ENCODE data around the gene METAP1D. TPM values are rescaled to one million over a fixed set of nuclear protein-coding genes. Genes with fewer than 3 reads are reported as not detected.

Gene METAP1D
- total RNA-seq, 1 donor from 2014 or later: 8.3 TPM

DNA sequence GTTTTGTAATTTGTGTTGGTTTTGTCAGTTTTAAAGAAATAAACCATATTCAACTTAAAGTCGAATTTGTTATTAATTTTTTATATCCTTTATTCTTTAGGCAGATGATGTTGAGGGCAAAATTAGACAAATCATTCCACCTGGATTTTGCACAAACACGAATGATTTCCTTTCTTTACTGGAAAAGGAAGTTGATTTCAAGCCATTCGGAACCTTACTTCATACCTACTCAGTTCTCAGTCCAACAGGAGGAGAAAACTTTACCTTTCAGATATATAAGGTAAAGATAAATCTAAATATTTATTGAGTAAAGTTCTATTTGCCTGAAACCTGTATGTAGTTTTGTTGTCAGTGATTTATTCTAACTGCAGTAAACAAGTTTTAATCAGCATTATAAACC lies 34.5 kb upstream of the METAP1D start:
- H3K4me3 Mint-ChIP-seq (ENCODE audit: low read depth): no peak overlapping the region

DNA sequence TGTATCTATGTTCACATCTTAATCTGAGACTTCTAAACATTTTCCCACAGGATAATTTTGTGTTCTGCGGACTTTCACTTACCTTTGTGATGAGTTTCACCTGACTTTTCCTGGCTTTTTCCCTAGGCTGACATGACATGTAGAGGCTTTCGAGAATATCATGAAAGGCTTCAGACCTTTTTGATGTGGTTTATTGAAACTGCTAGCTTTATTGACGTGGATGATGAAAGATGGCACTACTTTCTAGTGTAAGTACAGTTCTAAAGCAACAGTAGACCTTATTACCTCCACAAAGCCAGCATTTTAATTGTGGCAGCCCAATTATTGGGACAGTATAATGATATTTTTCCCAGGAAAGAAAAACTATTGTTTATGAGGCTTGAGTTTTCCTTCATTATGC lies 34.1 kb upstream of the METAP1D start:
- H3K36me3 Mint-ChIP-seq (ENCODE audit: insufficient read depth): peaks cover 5% of the 10 kb centered on the region
- TF ChIP-seq, protein P1, sequence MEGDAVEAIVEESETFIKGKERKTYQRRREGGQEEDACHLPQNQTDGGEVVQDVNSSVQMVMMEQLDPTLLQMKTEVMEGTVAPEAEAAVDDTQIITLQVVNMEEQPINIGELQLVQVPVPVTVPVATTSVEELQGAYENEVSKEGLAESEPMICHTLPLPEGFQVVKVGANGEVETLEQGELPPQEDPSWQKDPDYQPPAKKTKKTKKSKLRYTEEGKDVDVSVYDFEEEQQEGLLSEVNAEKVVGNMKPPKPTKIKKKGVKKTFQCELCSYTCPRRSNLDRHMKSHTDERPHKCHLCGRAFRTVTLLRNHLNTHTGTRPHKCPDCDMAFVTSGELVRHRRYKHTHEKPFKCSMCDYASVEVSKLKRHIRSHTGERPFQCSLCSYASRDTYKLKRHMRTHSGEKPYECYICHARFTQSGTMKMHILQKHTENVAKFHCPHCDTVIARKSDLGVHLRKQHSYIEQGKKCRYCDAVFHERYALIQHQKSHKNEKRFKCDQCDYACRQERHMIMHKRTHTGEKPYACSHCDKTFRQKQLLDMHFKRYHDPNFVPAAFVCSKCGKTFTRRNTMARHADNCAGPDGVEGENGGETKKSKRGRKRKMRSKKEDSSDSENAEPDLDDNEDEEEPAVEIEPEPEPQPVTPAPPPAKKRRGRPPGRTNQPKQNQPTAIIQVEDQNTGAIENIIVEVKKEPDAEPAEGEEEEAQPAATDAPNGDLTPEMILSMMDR (IDR thresholded peaks at IDR 0.05; ENCODE audit: unreplicated experiment): no peak

More for the DNA sequence above, 34.5 kb upstream of the METAP1D start:
- DNase-seq (ENCODE audit: low spot score, unreplicated experiment): no peak
- TF ChIP-seq, protein P1 (IDR thresholded peaks at IDR 0.05; ENCODE audit: unreplicated experiment): no peak
- Mint-ChIP-seq H3K36me3 (ENCODE audit: insufficient read depth) (peaks cover 5% of the 10 kb centered on the region), H3K27ac (no peak overlapping the region), H3K4me1 (ENCODE audit: low read depth) (peaks cover 4% of the 10 kb centered on the region), H3K9me3 (ENCODE audit: low read depth) (no peaks in the 10 kb centered on the region), H3K27me3 (no peaks in the 10 kb centered on the region)

DNA sequence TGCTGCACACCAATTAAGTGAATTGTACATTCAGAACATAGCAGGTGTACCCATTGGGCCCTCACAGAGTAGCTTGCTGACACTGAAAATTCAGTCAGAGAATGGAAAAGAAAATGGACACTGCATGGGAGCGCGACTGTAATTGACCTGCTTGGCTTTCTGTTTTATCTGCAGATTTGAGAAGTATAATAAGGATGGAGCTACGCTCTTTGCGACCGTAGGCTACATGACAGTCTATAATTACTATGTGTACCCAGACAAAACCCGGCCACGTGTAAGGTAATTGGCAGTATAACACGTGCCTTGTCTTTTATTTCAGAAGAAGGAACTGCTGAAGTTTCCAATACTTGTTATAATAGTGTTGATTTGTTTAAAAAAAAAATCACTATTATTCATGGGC lies 33.5 kb upstream of the METAP1D start:
- peaks cover 4% of the 10 kb centered on the region for H3K4me1 Mint-ChIP-seq (ENCODE audit: low read depth)
- H3K9me3 Mint-ChIP-seq (ENCODE audit: low read depth): no peaks in the 10 kb centered on the region
- H3K4me3 Mint-ChIP-seq (ENCODE audit: low read depth): no peak overlapping the region
- TF ChIP-seq, protein P1 (IDR thresholded peaks at IDR 0.05; ENCODE audit: unreplicated experiment): no peak
- no peak for DNase-seq (ENCODE audit: low spot score, unreplicated experiment)
- no peaks in the 10 kb centered on the region for H3K27me3 Mint-ChIP-seq
- H3K36me3 Mint-ChIP-seq (ENCODE audit: insufficient read depth): peaks cover 6% of the 10 kb centered on the region
- no peak overlapping the region for H3K27ac Mint-ChIP-seq

More for the DNA sequence above, 34.1 kb upstream of the METAP1D start:
- H3K27ac Mint-ChIP-seq: no peak overlapping the region
- H3K9me3 Mint-ChIP-seq (ENCODE audit: low read depth): no peaks in the 10 kb centered on the region
- peaks cover 4% of the 10 kb centered on the region for H3K4me1 Mint-ChIP-seq (ENCODE audit: low read depth)
- no peak for DNase-seq (ENCODE audit: low spot score, unreplicated experiment)
- no peaks in the 10 kb centered on the region for H3K27me3 Mint-ChIP-seq
- no peak overlapping the region for H3K4me3 Mint-ChIP-seq (ENCODE audit: low read depth)

DNA sequence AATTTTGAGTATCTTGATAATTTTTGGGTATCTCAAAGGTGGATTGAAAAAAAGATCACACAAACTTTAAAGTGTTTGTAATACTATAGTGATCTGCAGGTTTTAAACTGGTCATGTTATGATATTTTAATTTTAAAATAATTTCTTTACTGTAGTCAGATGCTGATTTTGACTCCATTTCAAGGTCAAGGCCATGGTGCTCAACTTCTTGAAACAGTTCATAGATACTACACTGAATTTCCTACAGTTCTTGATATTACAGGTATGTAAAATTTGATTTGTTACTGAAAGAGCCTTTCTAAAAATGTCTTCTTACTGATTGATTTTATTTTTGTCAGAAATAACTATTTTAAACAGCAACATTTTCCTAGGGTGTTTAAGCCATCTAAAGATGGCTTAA lies 33.1 kb upstream of the METAP1D start:
- no peak for DNase-seq (ENCODE audit: low spot score, unreplicated experiment)
- H3K27me3 Mint-ChIP-seq: no peaks in the 10 kb centered on the region
- H3K36me3 Mint-ChIP-seq (ENCODE audit: insufficient read depth): peaks cover 9% of the 10 kb centered on the region
- H3K4me1 Mint-ChIP-seq (ENCODE audit: low read depth): peaks cover 4% of the 10 kb centered on the region
- no peak overlapping the region for H3K4me3 Mint-ChIP-seq (ENCODE audit: low read depth)
- TF ChIP-seq, protein P1 (IDR thresholded peaks at IDR 0.05; ENCODE audit: unreplicated experiment): no peak
- H3K9me3 Mint-ChIP-seq (ENCODE audit: low read depth): no peaks in the 10 kb centered on the region
- H3K27ac Mint-ChIP-seq: no peak overlapping the region

DNA sequence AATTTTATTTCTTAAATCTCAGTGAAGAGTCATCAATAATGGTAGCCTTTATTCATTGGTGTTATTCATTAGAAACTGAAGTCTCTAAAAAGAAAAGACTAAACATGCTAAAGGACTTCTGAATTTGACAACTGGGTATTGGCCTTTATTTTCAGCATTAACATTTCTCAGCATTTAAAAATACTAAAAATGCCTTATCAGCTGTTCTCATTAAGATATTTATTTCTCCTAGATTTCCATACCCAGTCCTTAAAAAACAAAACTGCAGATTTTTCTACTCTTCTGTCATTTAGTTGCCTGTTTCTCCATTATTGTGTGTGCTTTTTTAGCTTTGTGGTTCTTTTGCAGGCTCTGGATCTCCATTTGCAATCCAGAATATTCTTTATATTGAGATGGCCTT lies 31.2 kb upstream of the METAP1D start:
- H3K36me3 Mint-ChIP-seq (ENCODE audit: insufficient read depth): peaks cover 15% of the 10 kb centered on the region

More for the DNA sequence above, 31.2 kb upstream of the METAP1D start:
- no peaks in the 10 kb centered on the region for H3K27me3 Mint-ChIP-seq
- no peak for DNase-seq (ENCODE audit: low spot score, unreplicated experiment)
- no peak overlapping the region for H3K4me3 Mint-ChIP-seq (ENCODE audit: low read depth)
- peaks cover 4% of the 10 kb centered on the region for H3K4me1 Mint-ChIP-seq (ENCODE audit: low read depth)
- TF ChIP-seq, protein P1 (IDR thresholded peaks at IDR 0.05; ENCODE audit: unreplicated experiment): no peak
- no peaks in the 10 kb centered on the region for H3K9me3 Mint-ChIP-seq (ENCODE audit: low read depth)
- H3K27ac Mint-ChIP-seq: no peak overlapping the region

Data from progenitor cell of endocrine pancreas (in vitro differentiated cells).